Measurements from ENCODE around the gene PIK3AP1. TPM values are rescaled to one million over a fixed set of nuclear protein-coding genes. Genes with fewer than 3 reads are reported as not detected.

The PIK3AP1 gene
- polyA plus RNA-seq, 1 of the 3 experiments (the other 2 are of a cell fraction), result 0.07 TPM

- no peaks in the 10 kb centered on the region for H3K4me1 ChIP-seq (ENCODE audit: control insufficient read depth in 1 of 2, insufficient read depth in 2 of 2, low read depth in 1 of 2, low read length in 1 of 2)
- DNase-seq, result peak; percentile 22
- peaks cover 64% of the 10 kb centered on the region for H3K79me2 ChIP-seq (ENCODE audit: insufficient read depth)
- peaks cover 6% of the 10 kb centered on the region for H3F3A ChIP-seq (replicated peaks; ENCODE audit: insufficient read depth)
- no peaks in the 10 kb centered on the region for H3K27me3 ChIP-seq (ENCODE audit: insufficient read depth)
- H2AFZ ChIP-seq (ENCODE audit: low read depth), result no peak overlapping the region
- H3K4me3 ChIP-seq (ENCODE audit: low read depth in 2 of 2, low read length in 1 of 2), result no peak overlapping the region
- H3K9me2 ChIP-seq, result no peaks in the 10 kb centered on the region
- CTCF ChIA-PET, result interaction anchor here (0.7 to 4.6 kb wide), 24 partner anchors 10 to 655 kb away, joined by 3 to 30 read pairs (median 4); partner anchors contain the start of gene TLL2
- POLR2A ChIA-PET, result no interaction called here
- H3K9ac ChIP-seq, result no peak overlapping the region
- no peaks in the 10 kb centered on the region for H3K9me3 ChIP-seq
- H3K4me2 ChIP-seq, result no peak overlapping the region
- TF ChIP-seq RAD21 (IDR thresholded peaks at IDR 0.05; ENCODE audit: low read length) (peak; percentile 67), RCOR1 (IDR thresholded peaks at IDR 0.05; ENCODE audit: low read length) (no peak), IRF3 (IDR thresholded peaks at IDR 0.05; ENCODE audit: low read depth, low read length) (no peak), TEAD4 (IDR thresholded peaks at IDR 0.05; ENCODE audit: borderline replicate concordance, insufficient read depth) (no peak), CTCF (IDR thresholded peaks at IDR 0.05) (peak; percentile 58), SMC3 (IDR thresholded peaks at IDR 0.05; ENCODE audit: low read depth, low read length) (peak; percentile 41)
- TF ChIP-seq, protein P1, sequence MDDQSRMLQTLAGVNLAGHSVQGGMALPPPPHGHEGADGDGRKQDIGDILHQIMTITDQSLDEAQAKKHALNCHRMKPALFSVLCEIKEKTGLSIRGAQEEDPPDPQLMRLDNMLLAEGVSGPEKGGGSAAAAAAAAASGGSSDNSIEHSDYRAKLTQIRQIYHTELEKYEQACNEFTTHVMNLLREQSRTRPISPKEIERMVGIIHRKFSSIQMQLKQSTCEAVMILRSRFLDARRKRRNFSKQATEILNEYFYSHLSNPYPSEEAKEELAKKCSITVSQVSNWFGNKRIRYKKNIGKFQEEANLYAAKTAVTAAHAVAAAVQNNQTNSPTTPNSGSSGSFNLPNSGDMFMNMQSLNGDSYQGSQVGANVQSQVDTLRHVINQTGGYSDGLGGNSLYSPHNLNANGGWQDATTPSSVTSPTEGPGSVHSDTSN (IDR thresholded peaks at IDR 0.05), result no peak
- TF ChIP-seq, protein P2, sequence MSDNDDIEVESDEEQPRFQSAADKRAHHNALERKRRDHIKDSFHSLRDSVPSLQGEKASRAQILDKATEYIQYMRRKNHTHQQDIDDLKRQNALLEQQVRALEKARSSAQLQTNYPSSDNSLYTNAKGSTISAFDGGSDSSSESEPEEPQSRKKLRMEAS (IDR thresholded peaks at IDR 0.05; ENCODE audit: low read depth), result no peak
- WGBS (ENCODE audit: low lambda C conversion rate), result 67% methylated on average over 1 of the region's 1 CpG
- H3K36me3 ChIP-seq (replicated peaks in 1 of 2; ENCODE audit: control insufficient read depth in 1 of 2, insufficient read depth in 2 of 2, low read length in 1 of 2), result peaks cover 63 to 73% of the 10 kb centered on the region in 2 experiments
- H3K27ac ChIP-seq (ENCODE audit: low read depth in 2 of 2, low read length in 1 of 2), result no peak overlapping the region
- peaks cover 30% of the 10 kb centered on the region for H4K20me1 ChIP-seq (ENCODE audit: insufficient read depth)
These were observed 164.3 kb downstream of the PIK3AP1 start for GRCh38 chr10:96556003-96556402.

DNA sequence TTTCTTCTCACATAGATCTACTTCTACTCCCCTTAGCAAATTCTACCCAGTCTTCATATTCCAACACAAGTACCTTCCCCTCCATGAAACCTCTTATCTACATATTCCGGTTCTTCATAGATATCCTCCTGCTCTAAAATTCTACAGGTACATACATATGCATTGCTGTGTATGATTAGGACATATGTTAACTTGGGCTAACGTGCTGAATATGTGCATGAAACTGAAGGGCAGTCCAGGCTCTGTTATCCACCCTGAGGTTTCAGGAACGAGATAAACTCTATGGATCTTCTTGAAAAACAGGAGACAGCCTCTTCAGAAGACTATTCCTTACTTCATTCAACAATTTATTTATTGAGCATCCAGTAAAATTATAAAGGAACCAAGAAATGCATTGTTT, 165.0 kb downstream of the PIK3AP1 start:
- Histone ChIP-seq H3K9me2 (no peaks in the 10 kb centered on the region), H3K4me2 (no peak overlapping the region), H2AFZ (ENCODE audit: low read depth) (no peak overlapping the region), H3K4me1 (ENCODE audit: control insufficient read depth in 1 of 2, insufficient read depth in 2 of 2, low read depth in 1 of 2, low read length in 1 of 2) (no peaks in the 10 kb centered on the region), H3K27me3 (ENCODE audit: insufficient read depth) (no peaks in the 10 kb centered on the region), H4K20me1 (ENCODE audit: insufficient read depth) (peaks cover 30% of the 10 kb centered on the region), H3K4me3 (ENCODE audit: low read depth in 2 of 2, low read length in 1 of 2) (no peak overlapping the region), H3K79me2 (ENCODE audit: insufficient read depth) (peaks cover 64% of the 10 kb centered on the region), H3K9ac (no peak overlapping the region), H3K27ac (ENCODE audit: low read depth in 2 of 2, low read length in 1 of 2) (no peak overlapping the region), H3K36me3 (replicated peaks in 1 of 2; ENCODE audit: control insufficient read depth in 1 of 2, insufficient read depth in 2 of 2, low read length in 1 of 2) (peaks cover 62 to 75% of the 10 kb centered on the region in 2 experiments), H3K9me3 (no peaks in the 10 kb centered on the region), H3F3A (replicated peaks; ENCODE audit: insufficient read depth) (peaks cover 6% of the 10 kb centered on the region)
- DNase-seq, result no peak
- ChIA-PET CTCF (interaction anchor here (1.0 to 4.6 kb wide), 10 partner anchors 11 to 185 kb away, joined by 3 to 30 read pairs (median 6); no protein-coding TSS in a partner anchor), POLR2A (no interaction called here)
- TF ChIP-seq GATA2 (CRISPR knock-in tag; IDR thresholded peaks at IDR 0.05), result no peak
- no peak for TF ChIP-seq MXI1 (IDR thresholded peaks at IDR 0.05; ENCODE audit: low read depth, low read length)
- TF ChIP-seq, protein P2 (IDR thresholded peaks at IDR 0.05; ENCODE audit: low read depth), result no peak
- WGBS (ENCODE audit: low lambda C conversion rate), result 97% methylated on average over 3 of the region's 3 CpGs
